T-helper 1 cell treated with Interleukin-12 subunit alpha and Interleukin-12 subunit beta and Interleukin-4 antibody, amounts not matched to agents 30 ng/mL and 1 ng/mL, for 36 hours (primary cell): Measurements from ENCODE around the gene CBR3. TPM values are rescaled to one million over a fixed set of nuclear protein-coding genes. Genes with fewer than 3 reads are reported as not detected.

Experiments
- intact Hi-C: fragments of 100-400 bp; cut with micrococcal nuclease; formaldehyde crosslinking; loops from one replicate; pipeline ENCODE4 v1.15.1; 2024
- total RNA-seq: library from RNA; stranded (reverse); gene quantifications from 2 replicates; pipeline ENCODE4 v1.2.3, GENCODE V29; 2022

CBR3 gene
- total RNA-seq, 1 donor from 2014 or later: 18.5 TPM

DNA sequence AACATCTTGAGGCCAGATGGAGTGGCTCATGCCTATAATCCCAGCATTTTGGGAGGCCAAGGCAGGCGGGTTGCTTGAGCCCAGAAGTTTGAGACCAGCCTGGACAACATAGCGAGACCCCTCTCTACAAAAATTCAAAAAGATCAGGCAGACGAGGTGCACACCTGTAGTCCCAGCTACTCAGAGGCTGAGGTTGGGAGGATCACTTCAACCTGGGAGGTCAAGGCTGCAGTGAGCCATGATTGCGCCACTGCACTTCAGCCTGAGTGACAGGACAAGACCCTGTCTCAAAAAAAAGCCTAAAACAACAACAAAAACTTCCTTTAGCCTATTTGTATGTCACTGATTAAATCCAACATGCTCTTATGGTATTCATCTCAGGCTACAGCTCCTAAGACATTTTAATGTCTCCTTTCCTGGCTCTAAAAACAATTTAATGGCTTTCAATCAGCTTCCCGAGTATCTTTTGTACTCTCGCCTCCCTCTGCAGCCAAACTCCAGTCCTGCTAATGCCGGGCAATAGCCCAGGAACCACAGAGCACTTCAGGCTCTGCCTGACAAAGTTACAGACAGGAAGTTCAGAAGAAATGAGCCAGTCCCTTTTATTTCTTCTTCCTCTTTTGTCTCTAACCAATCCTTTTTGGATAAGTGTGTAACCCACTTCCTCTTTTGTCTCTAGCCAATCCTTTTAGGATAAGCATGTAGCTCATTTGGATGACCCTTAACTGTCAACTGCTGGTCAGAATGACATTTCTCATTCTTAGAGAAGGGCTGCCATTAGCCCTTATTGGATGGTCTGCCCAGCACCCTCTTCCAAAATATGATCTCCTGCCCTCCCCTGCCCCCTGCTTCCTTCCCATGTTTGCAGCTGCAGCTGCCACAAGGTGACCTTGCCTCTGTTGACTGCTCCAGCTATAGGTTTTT, 15.2 kb downstream of the CBR3 start:
- intact Hi-C loops: loop anchor here (10.0 kb wide), 1 partner anchor 445 kb away; no protein-coding TSS in a partner anchor

DNA sequence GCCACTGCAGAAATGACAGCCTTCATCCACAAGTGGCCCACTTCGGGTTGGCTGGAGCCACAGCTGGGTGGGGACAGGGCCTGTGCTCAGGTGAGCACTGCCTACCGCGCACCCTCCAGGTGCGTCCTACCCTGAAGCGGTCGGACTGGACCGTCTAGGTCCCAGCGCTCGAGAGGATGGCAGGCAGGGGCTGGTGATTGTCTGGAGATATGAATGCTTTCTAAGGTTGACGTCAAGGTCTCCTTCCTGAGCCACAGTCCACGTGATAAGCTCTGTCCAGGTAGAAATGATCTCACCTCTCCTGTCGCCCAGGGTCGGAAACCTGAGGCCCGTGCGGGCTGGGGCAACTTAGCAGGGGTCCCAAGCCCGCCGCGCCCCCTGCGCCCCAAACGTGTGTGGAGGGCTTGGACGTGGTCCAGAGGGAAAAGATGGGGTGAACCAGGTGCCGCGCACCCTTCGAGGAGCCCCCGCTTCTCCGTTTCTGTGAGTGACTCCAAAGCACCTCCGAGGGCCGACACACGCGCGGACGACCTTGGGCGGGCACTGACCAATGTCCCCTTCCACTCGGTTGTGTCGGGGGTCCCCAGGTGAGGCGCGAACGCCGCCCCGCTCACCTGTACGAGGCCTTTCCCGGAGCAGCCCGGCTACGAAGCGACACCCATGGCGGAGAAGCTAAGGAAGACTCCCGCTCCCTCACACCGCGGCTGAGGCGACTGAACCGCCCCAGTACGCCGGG, 20.9 kb downstream of the CBR3 start:
- intact Hi-C loops: loop anchor here (1.0 to 5.0 kb wide), 16 partner anchors 10 to 1212 kb away; partner anchors contain the start of genes CBR3, CHAF1B, DYRK1A and MORC3

DNA sequence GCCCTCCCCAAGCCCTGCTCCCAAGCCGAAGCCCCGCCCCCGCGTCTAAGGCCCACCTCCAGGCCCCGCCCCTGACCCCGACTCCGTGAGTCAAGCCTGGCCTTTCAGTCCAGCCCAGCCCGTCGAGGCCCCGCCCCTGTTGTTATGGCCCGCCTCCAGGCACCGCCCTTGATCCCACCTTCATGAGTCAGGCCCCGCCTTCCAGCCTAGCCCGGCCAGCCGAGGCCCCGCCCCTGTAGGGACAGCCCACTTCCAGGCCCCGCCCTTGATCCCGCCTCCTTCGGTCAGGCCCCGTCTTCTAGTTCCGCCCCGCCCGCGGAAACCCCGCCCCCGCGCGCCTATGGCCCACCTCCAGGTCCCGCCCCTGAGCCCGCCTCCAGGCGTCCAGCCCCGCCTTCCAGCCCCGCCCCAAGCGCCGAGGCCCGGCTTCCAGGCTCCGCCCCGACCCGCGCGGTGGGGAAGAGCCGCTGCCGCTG, 21.5 kb downstream of the CBR3 start:
- intact Hi-C loops: loop anchor here (1.0 to 5.0 kb wide), 16 partner anchors 11 to 1211 kb away; partner anchors contain the start of genes CBR3, CHAF1B, DYRK1A and MORC3

DNA sequence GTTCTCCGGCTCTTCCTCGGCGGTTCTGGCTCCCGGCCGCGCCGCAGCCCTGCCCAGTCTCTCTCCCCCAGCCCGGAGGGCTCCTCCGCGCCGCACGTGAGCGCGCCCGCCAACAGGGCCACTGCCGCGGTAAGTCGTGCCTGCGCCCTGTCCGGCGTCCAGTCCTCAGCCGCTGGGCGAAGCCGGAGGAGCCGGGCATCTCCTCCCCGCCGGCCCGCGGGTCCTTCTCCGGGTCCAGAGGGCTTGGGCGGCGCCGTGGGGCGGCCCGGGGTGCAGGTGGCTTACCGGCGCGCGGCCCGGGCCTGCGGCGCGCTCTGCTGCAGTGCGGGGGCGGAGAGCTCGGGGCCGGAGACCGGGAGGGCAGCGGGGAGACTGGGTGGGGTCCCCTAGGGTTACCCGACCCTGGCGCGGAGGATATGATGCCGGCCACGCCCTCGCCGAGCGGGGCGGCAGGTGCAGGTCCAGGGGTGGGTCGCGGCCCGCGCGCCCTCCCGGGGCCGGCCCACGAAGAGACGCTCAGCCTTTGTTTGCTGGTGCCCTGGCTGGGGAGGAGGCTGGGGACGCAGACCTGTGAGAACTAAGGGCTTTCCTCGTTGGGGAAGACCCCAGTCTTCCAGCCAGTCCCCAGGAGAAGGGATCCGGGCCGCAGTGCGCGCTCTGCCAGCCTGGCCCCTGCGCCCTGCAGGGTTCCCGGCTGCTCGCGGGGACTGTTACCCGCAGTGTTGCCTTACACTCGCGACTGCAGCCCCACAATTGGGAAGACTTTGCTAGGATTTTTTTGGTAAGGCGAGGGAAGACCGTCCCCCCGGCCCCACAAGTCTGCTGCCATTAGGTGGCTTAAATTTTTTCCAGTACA, 22.2 kb downstream of the CBR3 start, which contains the start of gene DOP1B:
Gene DOP1B, plus strand, starts transcription at position 10 of the 856 bp plus-strand sequence. CDS start 7,910 bp downstream, outside the sequence.
- intact Hi-C loops: loop anchor here (1.0 to 5.0 kb wide), 16 partner anchors 12 to 1210 kb away; partner anchors contain the start of genes CBR3, CHAF1B, DYRK1A and MORC3

- intact Hi-C loops: loop anchor here (5.0 kb wide), 1 partner anchor 1208 kb away; the partner anchor contains the start of gene DYRK1A
These were observed 24.6 kb downstream of the CBR3 start for GRCh38 chr21:36159356-36159921.

DNA sequence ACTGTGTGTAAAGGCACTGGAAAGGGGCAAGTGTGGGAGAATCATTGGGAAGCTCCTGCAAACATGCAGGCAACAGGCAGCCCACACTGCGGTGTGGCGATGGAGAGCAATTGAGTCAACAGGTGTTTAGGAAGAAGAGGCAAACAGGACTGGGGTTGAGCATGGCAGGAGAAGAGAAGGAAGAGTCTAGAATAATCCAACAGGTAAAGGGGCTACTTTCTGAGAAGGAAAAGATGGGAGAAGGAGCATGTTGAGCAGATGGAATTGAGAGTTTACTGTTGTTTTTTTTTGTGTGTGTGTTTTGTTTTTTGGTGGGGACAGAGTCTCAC, 25.9 kb downstream of the CBR3 start:
- intact Hi-C loops: no loop called here

DNA sequence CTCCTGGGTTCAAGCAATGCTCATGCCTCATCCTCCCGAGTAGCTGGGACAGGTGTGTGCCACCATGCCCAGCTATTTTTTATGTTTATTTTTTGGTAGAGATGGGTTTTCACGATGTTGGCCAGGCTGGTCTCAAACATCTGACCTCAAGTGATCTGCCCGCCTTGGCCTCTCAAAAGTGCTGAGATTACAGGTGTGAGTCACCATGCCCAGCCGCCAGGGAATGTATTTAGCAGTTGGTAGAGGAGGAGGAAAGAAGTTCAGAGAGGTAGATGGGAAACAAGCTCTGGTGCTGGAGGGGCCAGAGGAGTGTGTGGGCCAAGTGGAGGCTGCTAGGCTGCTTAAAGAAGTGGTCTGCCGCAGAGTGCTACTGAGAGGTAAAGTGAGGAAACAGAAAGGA, 27.8 kb downstream of the CBR3 start:
- intact Hi-C loops: no loop called here

GRCh38 chr21:36163750-36164741, 29.2 kb downstream of the CBR3 start:
- intact Hi-C loops: no loop called here

- intact Hi-C loops: no loop called here
These were observed 30.5 kb downstream of the CBR3 start for GRCh38 chr21:36165356-36165755.

DNA sequence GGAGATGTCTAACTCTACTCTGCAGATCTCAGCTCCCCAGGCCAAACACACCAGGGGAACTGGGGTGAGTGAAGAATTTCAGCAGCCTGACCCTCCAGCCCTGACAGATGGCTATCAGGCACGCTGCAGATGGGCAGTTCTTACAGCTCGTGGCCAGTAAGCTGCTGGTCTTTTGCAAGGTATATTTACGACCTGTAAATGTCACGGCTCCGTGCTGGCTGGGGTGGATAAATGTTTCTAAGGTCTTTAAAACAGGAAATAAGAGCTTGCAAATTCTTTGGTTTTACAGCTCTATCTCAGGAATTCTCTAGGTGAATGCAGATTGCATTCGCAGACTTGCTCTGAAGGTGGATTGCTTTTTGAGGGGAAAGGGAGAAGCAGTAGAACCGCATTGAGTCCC, 31.8 kb downstream of the CBR3 start:
- intact Hi-C loops: no loop called here

DNA sequence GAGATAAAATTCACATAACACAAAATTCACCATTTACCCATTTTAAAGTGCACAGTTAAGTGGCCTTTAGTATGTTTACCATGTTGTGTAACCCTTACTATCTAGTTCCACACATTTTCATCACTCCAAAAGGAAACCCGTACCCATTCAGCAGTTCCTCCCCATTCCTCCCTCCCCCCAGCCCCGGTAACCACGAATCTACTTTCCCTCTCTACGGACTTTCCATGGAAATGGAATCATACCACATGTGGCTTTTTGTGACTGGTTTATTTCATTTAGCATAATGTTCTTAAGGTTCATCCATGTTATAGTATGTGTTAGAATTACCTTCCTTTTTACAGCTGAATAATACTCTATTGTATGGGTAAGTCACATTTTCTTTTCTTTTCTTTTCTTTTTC, 32.7 kb downstream of the CBR3 start:
- intact Hi-C loops: no loop called here

DNA sequence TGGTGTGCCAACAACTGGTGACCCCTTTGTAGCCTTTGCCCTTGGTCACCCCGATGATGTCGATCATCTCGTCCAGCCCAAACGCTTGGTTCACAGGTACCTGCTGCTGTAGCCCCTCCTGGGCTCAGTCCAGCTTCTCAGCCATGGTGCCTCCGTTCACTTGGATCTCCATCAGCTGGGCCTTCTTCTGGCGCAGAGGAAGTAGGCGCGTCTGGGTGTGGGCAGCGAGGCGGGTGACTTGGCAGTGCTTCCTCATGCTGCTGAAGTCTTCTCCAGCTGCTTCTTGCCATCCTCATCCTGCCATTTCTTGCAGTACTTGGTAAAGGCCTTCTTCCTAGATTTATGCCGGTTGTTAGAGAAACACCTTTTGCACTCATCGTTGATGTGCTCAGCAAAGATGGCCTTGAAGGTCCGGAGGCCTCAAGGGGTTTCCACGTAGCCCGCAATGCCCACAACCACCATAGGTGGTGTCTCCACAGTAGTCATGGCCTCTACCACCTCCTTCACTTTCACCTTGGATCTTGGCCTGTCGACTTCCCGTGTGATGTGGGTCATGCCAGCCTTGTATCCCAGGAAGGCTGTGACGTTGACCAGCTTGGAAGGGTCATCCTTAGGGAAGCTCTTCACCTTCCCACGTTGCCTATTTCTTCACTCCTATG, 34.7 kb downstream of the CBR3 start:
- intact Hi-C loops: no loop called here

GRCh38 chr21:36170823-36171222, 35.9 kb downstream of the CBR3 start:
- intact Hi-C loops: no loop called here

- intact Hi-C loops: no loop called here
These were observed 36.5 kb downstream of the CBR3 start for GRCh38 chr21:36171336-36171735.

GRCh38 chr21:36171741-36172331, 37.0 kb downstream of the CBR3 start:
- intact Hi-C loops: no loop called here

DNA sequence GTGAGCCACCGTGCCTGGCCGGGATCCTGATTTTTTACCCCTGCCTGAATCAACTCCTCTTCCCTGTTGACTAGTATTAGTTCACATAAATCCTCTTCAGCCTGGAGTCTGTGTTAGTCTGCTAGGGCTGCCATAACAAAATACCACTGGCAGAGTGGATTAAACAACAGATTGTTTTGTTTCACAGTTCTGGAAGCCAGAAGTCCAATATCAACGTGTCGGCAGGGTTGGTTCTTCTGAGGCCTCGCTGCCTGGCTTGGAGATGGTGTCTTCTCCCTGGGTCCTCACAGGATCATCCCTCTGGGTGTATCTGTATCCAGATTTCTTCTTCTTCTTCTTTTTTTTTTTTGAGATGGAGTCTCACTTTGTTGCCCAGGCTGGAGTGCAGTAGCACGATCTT, 39.9 kb downstream of the CBR3 start:
- intact Hi-C loops: loop anchor here (1.0 kb wide), 1 partner anchor 18 kb away; the partner anchor contains the start of gene DOP1B

- intact Hi-C loops: no loop called here
These were observed 41.1 kb downstream of the CBR3 start for GRCh38 chr21:36175771-36176565.
